ENCODE results near the gene SSR2.

Gene SSR2

GRCh38 chr1:155974208-155975115, 46.3 kb downstream of the SSR2 start:
- no peak for DNase-seq (ENCODE audit: low read depth)

GRCh38 chr1:155973723-155974122, 47.0 kb downstream of the SSR2 start:
- DNase-seq (ENCODE audit: low read depth): no peak

GRCh38 chr1:155971910-155972809, 48.6 kb downstream of the SSR2 start:
- DNase-seq (ENCODE audit: low read depth): no peak

- DNase-seq (ENCODE audit: low read depth): no peak
These were observed 50.1 kb downstream of the SSR2 start for GRCh38 chr1:155970531-155971167.

GRCh38 chr1:155969377-155969791, 51.4 kb downstream of the SSR2 start:
- DNase-seq (ENCODE audit: low read depth): no peak

- no peak for DNase-seq (ENCODE audit: low read depth)
These were observed 52.1 kb downstream of the SSR2 start for GRCh38 chr1:155968670-155969069.

GRCh38 chr1:155968051-155968400, 52.7 kb downstream of the SSR2 start:
- no peak for DNase-seq (ENCODE audit: low read depth)

GRCh38 chr1:155967341-155968050, 53.3 kb downstream of the SSR2 start:
- no peak for DNase-seq (ENCODE audit: low read depth)

GRCh38 chr1:155966750-155967149, 54.0 kb downstream of the SSR2 start:
- no peak for DNase-seq (ENCODE audit: low read depth)

GRCh38 chr1:155966135-155966534, 54.6 kb downstream of the SSR2 start:
- no peak for DNase-seq (ENCODE audit: low read depth)

- no peak for DNase-seq (ENCODE audit: low read depth)
These were observed 56.6 kb downstream of the SSR2 start for GRCh38 chr1:155964193-155964592.

- DNase-seq (ENCODE audit: low read depth): no peak
These were observed 58.0 kb downstream of the SSR2 start for GRCh38 chr1:155962599-155963211.

GRCh38 chr1:155961937-155962336, 58.8 kb downstream of the SSR2 start:
- no peak for DNase-seq (ENCODE audit: low read depth)

GRCh38 chr1:155960081-155960745, 60.5 kb downstream of the SSR2 start:
- no peak for DNase-seq (ENCODE audit: low read depth)

Data from activated T-cell treated with anti-CD3 and anti-CD28 coated beads for 48 hours (primary cell).